Cardiac muscle cell (in vitro differentiated cells and primary cell): Measurements from ENCODE around the gene EYA3. TPM values are rescaled to one million over a fixed set of nuclear protein-coding genes. Genes with fewer than 3 reads are reported as not detected.

Source experiments
- DNase-seq, 2 donors: peaks; one replicate each; pipeline versions ENCODE4 v3.0.0 to v3.0.0-alpha.2; 2010 to 2017; ENCODE audit warnings: low read depth in 1 of 2, low spot score in 1 of 2
- H3K27ac ChIP-seq: fragments of 200-600 bp; sonication (generic); 2 replicates; pipeline ENCODE4 v1.5.1; 2016
- H3K27me3 ChIP-seq: fragments of 200-600 bp; sonication (generic); 2 replicates; pipeline ENCODE4 v1.6.0; 2016; ENCODE audit warnings: control low read depth
- H3K36me3 ChIP-seq: fragments of 200-600 bp; sonication (generic); 2 replicates; pipeline ENCODE4 v1.5.1; 2016; ENCODE audit warnings: control low read depth
- H3K4me1 ChIP-seq: fragments of 200-600 bp; sonication (generic); 2 replicates; pipeline ENCODE4 v1.8.1; 2017; ENCODE audit warnings: low read depth, mild to moderate bottlenecking, mixed run types
- H3K4me3 ChIP-seq: fragments of 200-600 bp; sonication (generic); 2 replicates; pipeline ENCODE4 v1.5.1; 2016; ENCODE audit warnings: mild to moderate bottlenecking
- H3K9me3 ChIP-seq: fragments of 200-600 bp; sonication (generic); 2 replicates; pipeline ENCODE4 v1.5.1; 2017; ENCODE audit warnings: low read depth, mild to moderate bottlenecking, control low read depth
- CTCF ChIP-seq: IDR thresholded peaks from 2 replicates; pipeline ENCODE4 v1.5.1; 2012; ENCODE audit warnings: low read depth, mild to moderate bottlenecking, low read length
- polyA plus RNA-seq: library from polyadenylated mRNA; unstranded; fragments of >200 nt; fragmentation: Nextera tagmentation; extraction: Ambion mirVana; gene quantifications from 2 replicates; pipeline ENCODE4 v1.2.1, GENCODE V29; 2016
- total RNA-seq: library from RNA; depleted of rRNA; stranded (reverse); fragments of >200 nt; gene quantifications from 2 replicates; pipeline ENCODE4 v1.2.3, GENCODE V29; 2016

EYA3 gene
- total and polyA plus RNA-seq, 2 experiments from 2014 or later = 15.6 to 21.7 TPM

- Histone ChIP-seq H3K27me3 (no peaks in the 10 kb centered on the region), H3K4me1 (peaks cover 1% of the 10 kb centered on the region), H3K9me3 (no peaks in the 10 kb centered on the region), H3K4me3 (no peak overlapping the region), H3K36me3 (no peaks in the 10 kb centered on the region), H3K27ac (no peak overlapping the region)
- no peak for DNase-seq
- no peak for TF ChIP-seq CTCF
Measured at GRCh38 chr1:27936370-27936769, 152.0 kb downstream of the EYA3 start.

GRCh38 chr1:27935721-27936120 is 152.7 kb downstream of the EYA3 start:
- no peak for DNase-seq
- Histone ChIP-seq H3K27ac (no peak overlapping the region), H3K4me1 (no peaks in the 10 kb centered on the region), H3K4me3 (peak overlapping the region; percentile 21), H3K36me3 (no peaks in the 10 kb centered on the region), H3K9me3 (no peaks in the 10 kb centered on the region), H3K27me3 (no peaks in the 10 kb centered on the region)
- no peak for TF ChIP-seq CTCF

GRCh38 chr1:27934818-27935549 is 153.4 kb downstream of the EYA3 start, which contains the start of gene SMPDL3B:
TSS of gene SMPDL3B (plus strand) at chr1:27935000. CDS start at chr1:27935184, 184 bp downstream.
- DNase-seq = peak in 1 of 2 donors; percentile 67
- H3K9me3 ChIP-seq = no peaks in the 10 kb centered on the region
- peak within 1 kb of the TSS; percentile 21 for H3K4me3 ChIP-seq
- H3K4me1 ChIP-seq = no peaks in the 10 kb centered on the region
- no peaks in the 10 kb centered on the region for H3K27me3 ChIP-seq
- no peak within 1 kb of the TSS for H3K27ac ChIP-seq
- no peaks in the 10 kb centered on the region for H3K36me3 ChIP-seq
- TF ChIP-seq CTCF = no peak

GRCh38 chr1:27931759-27932158 is 156.7 kb downstream of the EYA3 start:
- no peaks in the 10 kb centered on the region for H3K9me3 ChIP-seq
- peak in 1 of 2 donors; percentile 32 for DNase-seq
- no peaks in the 10 kb centered on the region for H3K36me3 ChIP-seq
- H3K4me1 ChIP-seq = no peaks in the 10 kb centered on the region
- H3K27me3 ChIP-seq = no peaks in the 10 kb centered on the region
- H3K4me3 ChIP-seq = no peak overlapping the region
- no peak for TF ChIP-seq CTCF
- H3K27ac ChIP-seq = no peak overlapping the region

- Histone ChIP-seq H3K4me1 (no peaks in the 10 kb centered on the region), H3K27me3 (no peaks in the 10 kb centered on the region), H3K9me3 (no peaks in the 10 kb centered on the region), H3K4me3 (no peak overlapping the region), H3K27ac (no peak overlapping the region), H3K36me3 (no peaks in the 10 kb centered on the region)
- DNase-seq = no peak
- TF ChIP-seq CTCF = no peak
Measured at GRCh38 chr1:27931184-27931583, 157.2 kb downstream of the EYA3 start.
